ENCODE data around the gene POU2F2. TPM values are rescaled to one million over a fixed set of nuclear protein-coding genes. Genes with fewer than 3 reads are reported as not detected.

The POU2F2 gene
- total RNA-seq, 1 donor from 2014 or later: 71.5 TPM

GRCh38 chr19:42125536-42125935 is 6.7 kb downstream of the POU2F2 start:
- Mint-ChIP-seq H3K4me1 (peaks cover 69% of the 10 kb centered on the region), H3K27ac (peak overlapping the region; percentile 45)
- intact Hi-C loops (cut with micrococcal nuclease): no loop called here

DNA sequence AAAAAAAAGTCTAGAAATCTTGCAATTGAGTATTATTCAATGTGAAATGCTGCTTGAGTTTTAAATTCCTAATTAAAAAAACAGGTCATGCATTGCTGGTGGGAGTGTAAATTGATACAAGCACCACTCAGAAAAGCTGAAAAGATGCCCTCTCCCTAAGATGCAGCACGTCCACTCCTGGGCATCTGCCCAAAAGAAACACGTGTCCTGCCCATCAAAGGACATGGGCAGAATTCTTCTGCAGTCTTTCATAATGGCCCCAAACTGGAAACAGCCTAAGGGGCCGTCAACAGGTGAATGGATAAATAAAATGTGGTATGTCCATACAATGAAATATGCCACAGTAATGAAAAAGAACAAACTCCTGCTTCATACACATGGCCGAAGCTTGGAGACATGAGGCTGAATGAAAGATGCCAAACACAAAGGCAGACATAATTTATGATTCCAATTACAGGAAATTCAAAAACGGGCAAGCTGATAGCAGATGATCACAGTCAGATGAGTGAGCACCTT is 7.8 kb downstream of the POU2F2 start:
- peaks cover 59% of the 10 kb centered on the region for H3K4me1 Mint-ChIP-seq
- H3K4me3 Mint-ChIP-seq: no peak overlapping the region
- intact Hi-C loops (cut with micrococcal nuclease): no loop called here
- no peaks in the 10 kb centered on the region for H3K9me3 Mint-ChIP-seq
- no peak overlapping the region for H3K27ac Mint-ChIP-seq
- DNase-seq: no peak
- H3K36me3 Mint-ChIP-seq (ENCODE audit: low read depth): peaks cover 60% of the 10 kb centered on the region
- no peaks in the 10 kb centered on the region for H3K27me3 Mint-ChIP-seq

More at GRCh38 chr19:42125536-42125935, 6.7 kb downstream of the POU2F2 start:
- Mint-ChIP-seq H3K9me3 (no peaks in the 10 kb centered on the region), H3K4me3 (no peak overlapping the region), H3K27me3 (no peaks in the 10 kb centered on the region), H3K36me3 (ENCODE audit: low read depth) (peaks cover 60% of the 10 kb centered on the region)
- DNase-seq: no peak

- Mint-ChIP-seq H3K4me1 (peaks cover 58% of the 10 kb centered on the region), H3K9me3 (no peaks in the 10 kb centered on the region), H3K4me3 (peak overlapping the region; percentile 80), H3K27me3 (no peaks in the 10 kb centered on the region), H3K36me3 (ENCODE audit: low read depth) (peaks cover 63% of the 10 kb centered on the region), H3K27ac (peak overlapping the region; percentile 95)
- intact Hi-C loops (cut with micrococcal nuclease): loop anchor here (1.0 to 2.0 kb wide), 3 partner anchors 9 to 237 kb away; partner anchors contain the start of genes GSK3A and POU2F2
- DNase-seq: no peak
These were observed 8.5 kb downstream of the POU2F2 start for GRCh38 chr19:42123765-42124164.

- intact Hi-C loops (cut with micrococcal nuclease): loop anchor here (1.0 to 2.0 kb wide), 5 partner anchors 9 to 236 kb away; partner anchors contain the start of genes GSK3A and POU2F2
- DNase-seq: peak; percentile 85
- Mint-ChIP-seq H3K4me3 (peak overlapping the region; percentile 80), H3K9me3 (no peaks in the 10 kb centered on the region), H3K27me3 (no peaks in the 10 kb centered on the region), H3K27ac (peak overlapping the region; percentile 95), H3K36me3 (ENCODE audit: low read depth) (peaks cover 62% of the 10 kb centered on the region), H3K4me1 (peaks cover 57% of the 10 kb centered on the region)
These were observed 9.3 kb downstream of the POU2F2 start for GRCh38 chr19:42122691-42123607.

DNA sequence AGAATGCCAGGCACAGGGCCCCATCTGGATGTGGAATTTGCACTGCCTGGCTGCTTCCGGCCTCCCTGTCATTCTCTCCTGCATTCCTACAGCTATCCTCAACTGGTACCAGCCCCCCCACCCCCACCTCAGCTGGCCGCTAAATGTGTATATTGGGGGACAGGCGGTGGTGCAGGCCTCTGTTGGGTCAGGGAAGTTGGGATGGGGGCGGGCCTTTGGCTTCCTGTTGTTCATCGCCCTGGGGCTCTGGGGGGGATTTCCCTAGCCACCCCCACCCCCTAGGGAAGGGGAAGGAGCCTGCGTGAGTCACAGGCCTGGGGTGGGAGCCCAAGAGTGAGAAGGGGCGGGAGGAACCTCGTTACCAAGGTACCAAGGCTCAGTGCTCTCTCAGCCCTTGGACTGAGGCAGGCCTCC is 10.6 kb downstream of the POU2F2 start:
- Mint-ChIP-seq H3K4me1 (peaks cover 52% of the 10 kb centered on the region), H3K27ac (peak overlapping the region; percentile 95), H3K4me3 (peak overlapping the region; percentile 80), H3K36me3 (ENCODE audit: low read depth) (peaks cover 65% of the 10 kb centered on the region), H3K9me3 (no peaks in the 10 kb centered on the region), H3K27me3 (no peaks in the 10 kb centered on the region)
- DNase-seq: peak; percentile 92
- intact Hi-C loops (cut with micrococcal nuclease): loop anchor here (1.0 to 2.0 kb wide), 5 partner anchors 8 to 235 kb away; partner anchors contain the start of gene GSK3A

GRCh38 chr19:42121036-42121621 is 11.1 kb downstream of the POU2F2 start:
- intact Hi-C loops (cut with micrococcal nuclease): loop anchor here (1.0 kb wide), 1 partner anchor 8 kb away; no protein-coding TSS in a partner anchor
- Mint-ChIP-seq H3K4me3 (peak overlapping the region; percentile 80), H3K4me1 (peaks cover 50% of the 10 kb centered on the region)

GRCh38 chr19:42120276-42120980 is 11.8 kb downstream of the POU2F2 start:
- H3K36me3 Mint-ChIP-seq (ENCODE audit: low read depth): peaks cover 72% of the 10 kb centered on the region
- H3K27me3 Mint-ChIP-seq: no peaks in the 10 kb centered on the region
- DNase-seq: no peak
- peak overlapping the region; percentile 95 for H3K27ac Mint-ChIP-seq
- H3K9me3 Mint-ChIP-seq: no peaks in the 10 kb centered on the region
- peak overlapping the region; percentile 80 for H3K4me3 Mint-ChIP-seq
- intact Hi-C loops (cut with micrococcal nuclease): no loop called here
- peaks cover 49% of the 10 kb centered on the region for H3K4me1 Mint-ChIP-seq

More at GRCh38 chr19:42121036-42121621, 11.1 kb downstream of the POU2F2 start:
- Mint-ChIP-seq H3K27ac (peak overlapping the region; percentile 95), H3K27me3 (no peaks in the 10 kb centered on the region), H3K9me3 (no peaks in the 10 kb centered on the region), H3K36me3 (ENCODE audit: low read depth) (peaks cover 71% of the 10 kb centered on the region)
- DNase-seq: peak; percentile 66

- Mint-ChIP-seq H3K4me1 (peaks cover 48% of the 10 kb centered on the region), H3K4me3 (no peak overlapping the region), H3K9me3 (no peaks in the 10 kb centered on the region), H3K27ac (no peak overlapping the region), H3K27me3 (no peaks in the 10 kb centered on the region), H3K36me3 (ENCODE audit: low read depth) (peaks cover 73% of the 10 kb centered on the region)
- DNase-seq: no peak
- intact Hi-C loops (cut with micrococcal nuclease): no loop called here
These were observed 15.2 kb downstream of the POU2F2 start for GRCh38 chr19:42117076-42117475.

GRCh38 chr19:42116308-42117075 is 15.8 kb downstream of the POU2F2 start:
- no peaks in the 10 kb centered on the region for H3K9me3 Mint-ChIP-seq
- intact Hi-C loops (cut with micrococcal nuclease): no loop called here
- peaks cover 72% of the 10 kb centered on the region for H3K36me3 Mint-ChIP-seq (ENCODE audit: low read depth)
- no peak overlapping the region for H3K27ac Mint-ChIP-seq
- DNase-seq: no peak
- H3K4me3 Mint-ChIP-seq: no peak overlapping the region
- peaks cover 48% of the 10 kb centered on the region for H3K4me1 Mint-ChIP-seq
- no peaks in the 10 kb centered on the region for H3K27me3 Mint-ChIP-seq

DNA sequence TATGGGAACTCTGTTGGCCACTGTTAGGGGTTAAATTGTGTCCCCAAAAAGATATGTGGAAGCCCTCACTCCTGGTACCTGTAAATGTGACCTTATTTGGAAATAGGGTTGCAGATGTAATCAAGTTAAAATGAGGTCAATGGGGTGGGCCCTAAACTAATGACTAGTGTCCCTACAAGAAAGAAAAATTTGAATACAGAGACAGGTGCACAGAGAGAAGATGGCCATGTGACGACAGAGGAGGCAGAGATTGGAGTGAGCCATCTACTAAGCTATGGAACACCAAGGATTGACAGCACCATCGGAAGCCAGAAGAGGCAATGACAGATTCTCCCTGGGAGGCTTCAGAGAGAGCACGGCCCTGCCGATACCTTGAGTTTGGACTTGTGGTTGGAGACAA is 16.5 kb downstream of the POU2F2 start:
- H3K27ac Mint-ChIP-seq: no peak overlapping the region
- no peak for DNase-seq
- no peaks in the 10 kb centered on the region for H3K9me3 Mint-ChIP-seq
- no peaks in the 10 kb centered on the region for H3K27me3 Mint-ChIP-seq
- peaks cover 74% of the 10 kb centered on the region for H3K36me3 Mint-ChIP-seq (ENCODE audit: low read depth)
- intact Hi-C loops (cut with micrococcal nuclease): no loop called here
- H3K4me3 Mint-ChIP-seq: no peak overlapping the region
- peaks cover 48% of the 10 kb centered on the region for H3K4me1 Mint-ChIP-seq

- H3K9me3 Mint-ChIP-seq: no peaks in the 10 kb centered on the region
- peak overlapping the region; percentile 11 for H3K27ac Mint-ChIP-seq
- intact Hi-C loops (cut with micrococcal nuclease): no loop called here
- H3K4me3 Mint-ChIP-seq: no peak overlapping the region
- no peaks in the 10 kb centered on the region for H3K27me3 Mint-ChIP-seq
- peaks cover 46% of the 10 kb centered on the region for H3K4me1 Mint-ChIP-seq
- peaks cover 75% of the 10 kb centered on the region for H3K36me3 Mint-ChIP-seq (ENCODE audit: low read depth)
- DNase-seq: no peak
These were observed 17.0 kb downstream of the POU2F2 start for GRCh38 chr19:42115219-42115618.

- no peak for DNase-seq
- Mint-ChIP-seq H3K4me3 (no peak overlapping the region), H3K4me1 (peaks cover 46% of the 10 kb centered on the region), H3K27me3 (no peaks in the 10 kb centered on the region), H3K9me3 (no peaks in the 10 kb centered on the region), H3K27ac (peak overlapping the region; percentile 42), H3K36me3 (ENCODE audit: low read depth) (peaks cover 74% of the 10 kb centered on the region)
- intact Hi-C loops (cut with micrococcal nuclease): no loop called here
These were observed 17.8 kb downstream of the POU2F2 start for GRCh38 chr19:42114412-42114811.
